Left forelimb (tissue), 1 donor: ENCODE data around the gene GDAP1L1.
"Not testable (repeated sequence)": the region's sequence is repeated elsewhere in the genome, so short reads cannot be mapped to it uniquely, and the experiment has no call there.

ENCODE experiments used
- DNase-seq: peaks from one replicate; pipeline ENCODE4 v3.0.0-alpha.2; 2018; ENCODE audit warnings: low spot score

GDAP1L1 gene

DNA sequence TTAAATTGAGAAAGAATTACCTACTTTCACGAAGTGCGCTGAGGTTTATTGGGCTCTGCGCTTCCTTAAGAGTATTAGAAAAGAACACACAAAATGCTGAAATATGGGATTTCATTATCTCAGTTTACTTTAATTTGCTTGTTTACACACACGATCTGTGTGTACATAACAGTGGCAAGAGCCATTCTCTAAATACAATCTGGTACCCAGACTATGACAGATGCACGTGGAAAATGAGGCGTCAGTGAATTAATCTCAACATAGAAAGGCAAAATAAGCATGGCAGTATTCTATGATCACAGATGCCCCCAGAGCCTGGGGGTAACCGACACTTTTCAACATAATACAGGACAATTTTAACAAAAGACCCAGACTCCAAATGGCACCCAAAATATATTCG, 55.6 kb downstream of the GDAP1L1 start:
- DNase-seq: no peak

DNA sequence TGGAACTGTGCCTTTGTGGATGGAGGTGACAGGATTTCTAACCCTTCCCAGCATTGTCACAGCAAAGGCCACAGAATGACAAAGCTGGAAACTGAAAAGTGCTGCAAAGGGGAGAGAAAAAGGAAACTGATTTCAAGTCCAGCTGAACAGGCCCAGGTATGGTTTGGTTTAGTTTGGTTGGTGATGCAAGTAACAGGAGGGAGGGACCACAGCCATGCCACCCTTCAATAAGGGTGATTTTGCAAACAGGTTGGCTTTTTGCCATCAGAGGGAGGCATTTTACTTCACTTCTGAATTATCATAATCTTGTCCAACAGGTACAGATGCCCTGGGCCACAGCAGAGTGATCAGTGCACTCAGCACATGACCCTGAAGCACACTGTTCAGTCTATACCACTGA, 57.3 kb downstream of the GDAP1L1 start:
- DNase-seq: no peak

DNA sequence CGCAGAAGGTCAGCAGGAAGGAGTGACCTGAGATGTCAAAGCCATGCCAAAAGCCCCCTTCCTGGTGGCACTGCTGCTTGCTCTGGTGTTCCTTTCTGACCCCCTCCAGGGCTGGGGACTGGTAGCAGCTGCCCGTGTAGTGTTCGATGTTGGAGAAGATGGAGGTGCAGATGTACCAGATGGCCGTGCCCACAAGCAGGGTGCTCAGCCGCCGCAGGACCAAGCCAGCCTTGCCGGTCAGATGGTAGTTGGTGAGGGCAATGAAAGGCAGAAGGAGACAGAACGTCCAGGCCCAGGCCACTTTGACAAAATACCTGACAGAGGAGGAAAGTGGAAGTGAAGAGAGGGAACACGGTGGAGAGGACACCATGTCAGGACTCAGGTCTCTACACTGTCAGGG, 59.8 kb downstream of the GDAP1L1 start:
- DNase-seq: no peak

DNA sequence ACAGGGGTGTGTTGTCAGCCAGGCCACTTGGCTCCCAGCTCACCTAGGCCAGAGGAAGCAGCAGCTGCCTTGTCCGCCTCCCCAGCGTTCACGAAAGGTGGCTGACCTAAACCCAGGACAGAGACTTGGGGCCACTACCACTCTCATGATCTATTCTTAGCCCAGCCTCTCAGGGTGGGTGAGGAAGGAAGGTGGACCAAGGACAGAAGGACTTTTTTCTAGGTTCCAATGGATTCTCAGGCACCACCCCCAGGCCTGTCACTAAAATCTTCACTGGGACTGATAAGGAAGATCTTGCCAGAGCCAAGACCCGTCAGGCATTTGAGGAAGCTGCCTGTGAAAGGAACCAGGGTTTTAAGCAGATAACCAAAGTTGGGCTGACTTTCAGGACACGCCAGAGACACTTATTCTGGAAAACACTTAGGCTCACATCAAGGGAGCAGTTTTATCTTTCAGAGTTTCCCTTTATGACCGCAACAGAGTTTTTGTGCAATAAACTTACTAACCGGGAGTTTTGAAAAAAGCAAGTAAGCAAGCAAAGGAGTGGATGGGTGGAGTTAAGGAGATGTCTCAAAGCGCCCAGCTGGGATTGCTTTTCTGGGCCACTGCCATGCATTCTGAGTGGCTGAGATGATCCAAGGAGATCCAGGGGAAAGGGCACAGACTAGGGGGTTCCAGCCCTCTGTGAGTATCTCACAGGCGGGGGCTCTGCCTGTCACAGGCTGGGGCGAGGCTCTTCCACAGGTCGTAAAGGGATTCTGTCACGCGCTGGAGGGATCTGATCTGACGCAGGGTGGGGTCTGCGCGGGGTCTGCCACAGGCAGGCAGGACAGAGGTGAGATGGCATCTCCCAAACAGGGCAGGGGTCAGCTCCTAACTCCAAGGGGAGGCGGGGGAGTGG, 62.9 kb downstream of the GDAP1L1 start:
- peak; percentile 1 for DNase-seq

DNA sequence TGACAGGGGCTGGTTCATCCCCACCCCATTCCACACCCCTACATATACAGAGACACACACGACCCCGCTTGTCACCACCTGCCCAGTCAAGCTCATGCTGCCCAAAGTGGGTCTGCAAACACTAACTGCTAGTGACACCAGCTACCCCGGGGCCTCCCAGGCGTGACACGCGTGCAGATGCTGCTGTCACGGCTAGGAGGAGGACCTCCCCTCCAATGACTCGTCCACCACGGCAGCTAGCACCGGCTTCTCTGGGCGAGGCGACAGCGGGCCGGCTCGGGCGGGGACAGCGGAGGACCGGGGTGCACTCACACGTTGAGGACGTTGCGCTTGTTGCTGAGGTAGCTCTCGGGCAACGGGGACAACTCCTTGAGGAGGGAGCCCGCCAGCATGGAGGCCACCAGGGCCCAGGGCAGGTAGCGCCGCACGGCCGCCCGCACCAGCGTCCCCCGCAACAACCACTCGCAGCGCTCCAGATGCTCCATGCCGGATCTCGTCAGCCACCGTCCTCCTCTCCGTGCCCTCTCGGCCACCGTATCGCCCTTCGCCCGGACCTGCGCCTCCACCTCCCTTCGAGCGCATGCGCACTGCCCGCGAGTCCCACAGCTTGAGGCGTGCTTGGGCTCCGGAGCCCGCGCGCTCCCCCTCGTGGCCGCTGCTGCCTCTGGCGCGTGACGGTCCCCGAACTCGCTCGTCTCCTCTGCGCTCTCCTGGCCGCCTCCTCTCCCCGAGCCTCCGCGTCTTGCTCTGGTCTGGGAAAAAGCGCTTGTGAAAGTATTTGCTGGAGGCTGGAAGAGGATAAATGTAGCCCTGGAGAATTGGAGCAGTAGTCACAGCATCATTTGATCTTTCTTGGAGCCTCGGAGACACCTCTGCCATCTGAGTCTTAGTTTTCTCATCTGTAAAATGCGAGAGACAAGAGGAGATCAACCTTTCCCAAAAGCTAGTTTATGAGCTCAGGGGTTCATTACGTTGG, 63.8 kb downstream of the GDAP1L1 start, which contains the start of gene FITM2:
TSS of gene FITM2 (minus strand) at position 539 of the 976 bp plus-strand sequence. CDS start at position 485, 54 bp downstream.
- DNase-seq: peak; percentile 99

DNA sequence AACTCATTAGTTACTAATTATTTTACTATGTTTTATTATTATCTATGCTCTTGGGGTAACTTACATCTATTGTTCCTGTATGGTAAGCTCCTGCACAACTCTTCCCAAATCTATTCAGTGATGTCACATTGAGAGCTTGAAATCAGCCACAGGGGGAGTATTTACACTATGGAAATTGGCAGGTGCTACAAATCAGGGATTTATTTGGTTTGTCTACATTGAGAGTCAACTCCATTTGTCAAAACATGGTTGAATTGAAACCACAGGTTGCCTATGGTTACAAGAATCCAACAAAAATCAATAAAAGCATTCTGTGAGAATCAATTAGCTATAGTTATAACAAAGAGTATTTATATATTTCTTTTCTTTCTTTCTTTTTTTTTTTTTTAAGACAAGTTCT, 67.8 kb downstream of the GDAP1L1 start:
- DNase-seq: no peak

DNA sequence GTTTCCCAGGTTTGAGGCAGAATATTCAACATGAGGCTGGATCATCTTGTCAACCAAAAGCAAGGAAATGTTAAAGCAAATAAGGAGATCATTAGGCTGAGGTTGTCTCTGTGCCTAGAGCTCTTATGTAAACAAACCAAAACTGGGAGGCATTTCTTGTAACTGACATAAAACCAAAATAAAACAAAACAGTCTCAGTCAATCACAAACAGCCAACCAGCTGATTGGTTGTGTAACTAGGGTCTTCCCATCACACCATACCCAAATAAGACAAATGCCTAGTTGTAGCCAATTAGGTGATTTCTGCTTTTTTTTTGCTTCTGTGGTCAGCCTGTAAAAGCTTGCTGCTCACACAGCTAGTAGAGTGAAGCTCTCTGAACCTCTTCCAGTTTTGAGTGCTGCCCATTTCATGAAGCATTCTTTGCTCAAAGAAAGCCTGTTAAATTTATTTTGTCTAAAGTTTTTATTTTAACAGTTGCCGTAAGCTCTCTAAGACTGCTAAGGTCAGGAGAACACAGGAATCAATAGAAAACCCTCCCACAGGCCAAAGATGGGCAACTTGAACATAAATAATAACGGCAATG, 72.8 kb downstream of the GDAP1L1 start:
- DNase-seq: no peak

DNA sequence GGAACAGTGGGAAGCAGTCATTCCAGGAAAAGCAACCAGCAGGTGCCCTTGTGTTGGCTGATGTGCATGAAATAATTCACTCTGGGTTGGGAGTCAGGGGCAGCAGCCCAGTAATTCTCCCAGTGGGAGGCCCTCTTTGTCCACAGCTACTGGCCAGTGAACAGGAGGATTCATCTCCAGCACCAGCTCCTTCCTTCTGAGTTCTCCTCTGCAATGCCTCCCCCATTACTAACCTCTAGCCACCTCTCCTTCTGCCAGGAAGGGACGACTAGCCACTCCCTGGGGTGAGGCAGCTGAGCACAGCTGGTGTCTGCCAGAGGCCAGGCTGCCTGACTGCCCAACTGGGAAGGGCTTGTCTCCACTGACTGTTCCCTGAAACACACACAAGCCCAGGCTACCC, 77.2 kb downstream of the GDAP1L1 start:
- DNase-seq: no peak

DNA sequence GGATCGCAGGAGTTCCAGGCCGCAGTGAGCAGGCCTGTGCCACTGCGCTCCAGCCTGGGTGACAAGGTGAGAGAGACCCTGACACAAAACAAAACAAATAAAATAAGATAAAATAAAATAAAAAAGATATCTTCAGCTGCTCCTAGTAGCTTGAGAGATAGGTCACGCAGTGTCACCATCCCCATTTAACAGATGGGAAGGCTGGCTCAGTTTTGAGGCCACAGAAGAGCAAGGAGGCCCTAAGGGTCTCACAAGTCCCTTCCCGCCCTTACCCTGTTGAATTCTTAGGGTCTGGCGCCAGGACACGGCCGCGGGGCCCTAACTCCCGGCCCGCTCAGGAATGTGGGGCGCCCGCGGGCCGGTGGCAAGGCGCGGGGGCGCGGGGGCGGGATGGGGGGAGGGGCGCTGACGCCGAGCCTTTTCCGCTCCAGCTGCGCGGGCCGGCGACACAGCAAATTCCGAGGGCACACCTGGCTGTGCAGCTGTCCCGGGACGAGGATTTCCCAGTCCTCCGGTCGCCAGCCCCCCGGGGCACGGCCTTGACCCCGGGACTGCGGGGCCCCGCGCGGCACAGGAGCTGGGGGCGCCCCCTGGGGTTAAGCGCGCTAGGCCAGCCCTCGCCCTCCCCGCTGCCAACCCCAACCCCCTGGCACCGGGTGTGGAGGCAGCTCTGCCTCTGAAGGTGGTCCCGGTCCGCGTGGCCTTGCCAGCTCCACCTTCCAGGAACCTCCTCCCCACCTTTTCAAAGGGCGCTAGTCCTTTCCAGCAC, 79.5 kb downstream of the GDAP1L1 start:
- no peak for DNase-seq

DNA sequence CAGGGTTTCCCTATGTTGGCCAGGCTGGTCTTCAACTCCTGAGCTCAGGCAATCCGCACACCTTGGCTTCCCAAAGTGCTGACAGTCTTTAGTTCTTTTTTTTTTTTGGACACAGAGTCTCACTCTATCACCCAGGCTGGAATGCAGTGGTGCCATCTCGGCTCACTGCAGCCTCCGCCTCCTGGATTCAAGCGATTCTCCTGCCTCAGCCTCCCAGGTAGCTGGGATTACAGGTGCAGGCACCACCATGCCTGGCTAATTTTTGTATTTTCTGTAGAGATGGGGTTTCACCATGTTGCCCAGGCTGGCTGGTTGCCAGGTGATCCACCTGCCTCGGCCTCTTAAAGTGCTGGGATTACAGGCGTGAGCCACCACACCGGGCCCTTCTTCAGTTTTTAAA, 80.6 kb downstream of the GDAP1L1 start:
- not testable (repeated sequence) for DNase-seq

DNA sequence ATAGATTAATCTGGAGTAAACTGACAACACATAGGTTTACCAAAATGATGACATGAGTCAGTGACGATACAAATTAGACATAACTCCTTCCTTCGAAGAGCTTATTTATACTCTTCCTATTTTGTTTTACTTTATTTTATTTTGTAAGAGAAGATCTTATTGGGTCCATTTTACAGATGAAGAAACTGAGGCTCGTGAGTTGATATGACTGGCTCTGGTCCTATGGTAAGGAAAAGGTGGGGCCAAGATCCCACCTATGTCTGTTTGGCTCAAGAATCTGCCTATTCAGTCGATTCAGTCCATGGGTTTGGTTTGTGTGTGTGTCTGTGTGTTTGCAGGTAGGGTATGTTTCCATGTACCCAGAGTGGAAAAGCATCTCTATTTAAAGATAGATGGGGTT, 81.3 kb downstream of the GDAP1L1 start:
- no peak for DNase-seq
